ENCODE measurements around the gene STX7.

DNA sequence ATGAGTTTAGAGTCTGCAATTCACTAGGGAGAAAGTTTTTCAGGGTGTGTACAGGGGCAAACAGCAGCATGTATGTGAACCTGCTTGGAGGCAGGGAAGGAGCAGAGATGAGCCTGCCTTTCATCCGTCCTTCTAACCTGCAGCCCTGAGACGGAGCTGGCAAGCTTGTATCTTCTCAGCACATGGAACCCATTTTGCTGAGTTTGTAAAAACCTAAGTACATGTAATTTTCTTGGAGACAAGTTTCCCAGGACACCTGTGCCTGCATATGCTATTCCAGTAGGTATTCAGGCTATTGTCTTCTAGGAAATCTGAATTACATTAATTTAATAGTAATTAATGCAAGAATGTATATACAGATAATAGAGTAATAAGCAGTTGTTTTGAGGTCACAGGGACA lies 82.8 kb downstream of the STX7 start:
- TF ChIP-seq CTCF (IDR thresholded peaks at IDR 0.05) (no peak), POLR2A (IDR thresholded peaks at IDR 0.05) (no peak)

All from thyroid gland (tissue), 4 donors.